22Rv1 (cell line): ENCODE data around the gene STBD1.
A peak's percentile ranks its signal among the peaks of the same experiment; 100 is the strongest.

ENCODE experiments used
- H3K27ac ChIP-seq: fragments of 450-650 bp; 2 replicates; pipeline ENCODE4 v1.5.1; 2017
- ZFX ChIP-seq: fragments of 450-650 bp; IDR thresholded peaks from 2 replicates; pipeline ENCODE4 v1.6.1; 2017; ENCODE audit warnings: antibody characterized with exemption, borderline replicate concordance
- TF ChIP-seq, protein P1 (sequence below): fragments of 450-650 bp; IDR thresholded peaks from 2 replicates; pipeline ENCODE4 v1.5.1; 2017; ENCODE audit warnings: mild to moderate bottlenecking

Gene STBD1

DNA sequence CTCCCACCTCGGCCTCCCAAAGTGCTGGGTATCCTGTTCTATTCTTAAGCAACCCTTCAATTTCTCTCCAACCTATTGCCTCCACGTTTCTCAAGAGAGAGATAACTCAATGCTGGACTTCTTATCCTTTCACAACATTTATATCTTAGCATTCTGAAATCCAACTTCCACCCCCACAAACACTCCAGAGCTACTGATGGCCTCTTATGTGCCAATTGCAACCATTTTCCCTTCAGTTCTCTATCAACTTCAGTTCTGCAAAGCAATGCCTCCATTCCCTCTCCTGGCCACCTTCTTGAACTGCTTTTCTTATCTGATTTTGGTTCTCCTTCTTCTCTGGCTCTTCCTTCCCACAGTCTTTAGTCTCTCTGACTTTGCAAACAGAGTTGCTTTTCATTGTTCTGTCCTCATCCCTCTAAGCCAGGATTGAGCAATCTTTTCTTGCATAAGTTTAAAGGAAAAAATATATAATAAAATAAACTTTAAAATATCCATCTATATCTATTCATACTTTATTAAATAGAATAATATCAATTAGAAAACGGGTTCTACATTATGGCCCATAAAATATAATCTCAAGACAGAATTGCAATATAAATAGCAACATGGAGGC lies 3.6 kb upstream of the STBD1 start:
- H3K27ac ChIP-seq, result no peak overlapping the region
- no peak for TF ChIP-seq ZFX
- TF ChIP-seq, protein P1, sequence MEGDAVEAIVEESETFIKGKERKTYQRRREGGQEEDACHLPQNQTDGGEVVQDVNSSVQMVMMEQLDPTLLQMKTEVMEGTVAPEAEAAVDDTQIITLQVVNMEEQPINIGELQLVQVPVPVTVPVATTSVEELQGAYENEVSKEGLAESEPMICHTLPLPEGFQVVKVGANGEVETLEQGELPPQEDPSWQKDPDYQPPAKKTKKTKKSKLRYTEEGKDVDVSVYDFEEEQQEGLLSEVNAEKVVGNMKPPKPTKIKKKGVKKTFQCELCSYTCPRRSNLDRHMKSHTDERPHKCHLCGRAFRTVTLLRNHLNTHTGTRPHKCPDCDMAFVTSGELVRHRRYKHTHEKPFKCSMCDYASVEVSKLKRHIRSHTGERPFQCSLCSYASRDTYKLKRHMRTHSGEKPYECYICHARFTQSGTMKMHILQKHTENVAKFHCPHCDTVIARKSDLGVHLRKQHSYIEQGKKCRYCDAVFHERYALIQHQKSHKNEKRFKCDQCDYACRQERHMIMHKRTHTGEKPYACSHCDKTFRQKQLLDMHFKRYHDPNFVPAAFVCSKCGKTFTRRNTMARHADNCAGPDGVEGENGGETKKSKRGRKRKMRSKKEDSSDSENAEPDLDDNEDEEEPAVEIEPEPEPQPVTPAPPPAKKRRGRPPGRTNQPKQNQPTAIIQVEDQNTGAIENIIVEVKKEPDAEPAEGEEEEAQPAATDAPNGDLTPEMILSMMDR, result no peak

DNA sequence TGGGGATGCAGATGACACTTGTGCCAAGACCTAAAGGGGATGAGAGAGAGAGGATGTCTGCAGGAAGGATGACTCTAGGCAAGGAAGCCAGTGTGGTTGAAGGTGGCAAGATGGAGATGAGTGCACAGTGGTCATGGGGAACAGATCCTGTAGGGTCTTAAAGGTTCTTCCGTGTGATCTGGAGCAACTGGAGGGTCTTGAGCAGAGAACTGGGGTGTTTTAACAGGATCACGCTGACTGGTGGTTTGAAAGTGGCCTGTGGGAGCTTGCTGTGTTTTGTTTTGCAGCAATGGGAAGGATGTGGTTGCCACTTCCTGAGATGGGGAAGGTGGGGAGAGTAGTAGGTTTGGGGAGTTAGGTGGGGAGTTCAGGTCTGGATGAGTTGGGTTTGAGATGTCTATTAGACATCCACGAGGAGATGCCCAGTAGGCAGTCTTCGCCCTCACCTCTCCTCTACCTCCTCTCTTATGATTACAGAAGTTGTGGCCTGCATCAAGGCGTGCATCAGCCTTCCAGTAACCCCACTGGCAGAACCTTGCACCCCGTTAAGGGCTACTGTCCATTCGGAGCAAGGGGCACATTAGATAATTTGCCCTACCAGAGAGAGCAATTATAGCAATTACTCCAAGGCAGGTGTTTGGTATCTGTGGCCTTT lies 1.4 kb upstream of the STBD1 start:
- H3K27ac ChIP-seq, result peak overlapping the region; percentile 89
- TF ChIP-seq, protein P1, result no peak
- no peak for TF ChIP-seq ZFX

DNA sequence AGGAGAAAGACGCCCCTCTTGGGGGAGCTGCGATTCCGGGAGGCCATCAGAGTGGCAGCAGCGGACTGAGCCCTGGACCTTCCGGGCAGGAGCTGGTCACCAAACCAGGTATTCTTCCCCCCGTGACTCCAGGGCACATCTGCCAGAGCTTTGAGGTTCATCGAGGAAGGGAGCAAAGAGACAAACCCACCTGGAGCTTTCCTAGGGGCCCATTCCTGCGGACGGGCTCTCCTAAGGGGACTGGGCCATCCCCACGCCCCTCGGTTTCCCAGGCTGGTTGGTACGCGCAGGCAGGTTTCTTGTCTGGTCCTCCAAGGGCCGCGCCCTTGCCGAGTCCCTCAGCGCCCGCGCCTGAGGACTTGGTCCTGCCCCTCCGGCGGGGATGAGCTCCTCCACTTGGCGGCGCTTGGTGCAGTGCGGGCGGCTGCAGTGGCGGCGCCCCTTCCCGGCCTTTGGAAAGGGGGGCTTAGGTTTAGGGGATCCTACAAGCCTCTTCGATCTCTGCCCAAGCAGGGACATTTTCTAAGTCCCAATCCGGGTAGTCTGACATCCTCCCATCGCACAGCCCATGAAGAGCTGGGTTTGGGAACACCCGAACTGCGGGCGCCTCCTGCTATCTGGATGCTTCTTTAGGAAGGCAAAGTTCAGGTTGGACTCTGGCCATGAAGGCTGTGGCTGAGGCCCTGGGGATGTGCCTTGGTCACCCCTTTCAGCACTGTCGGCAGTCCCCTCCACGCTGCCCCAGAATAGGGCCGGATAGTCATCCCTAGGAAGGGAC lies 538 bp downstream of the STBD1 start:
- peak overlapping the region; percentile 89 for H3K27ac ChIP-seq

DNA sequence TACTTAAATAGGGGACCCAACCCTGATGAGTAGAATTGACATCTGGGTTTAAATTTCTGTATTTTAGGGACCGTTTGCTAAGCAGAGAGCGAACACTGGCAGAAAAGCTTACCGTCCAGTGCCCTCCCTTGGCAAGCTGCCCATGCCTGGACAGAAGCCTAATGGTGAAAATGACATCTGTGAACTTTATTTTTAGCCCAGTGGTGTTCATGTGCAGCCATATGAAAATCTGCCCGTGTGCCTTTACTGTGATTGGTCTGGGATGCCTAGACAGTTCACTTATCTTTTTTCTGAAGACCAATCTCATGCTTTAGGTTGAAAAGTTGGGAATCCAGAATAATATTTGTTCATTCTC lies 1.1 kb downstream of the STBD1 start:
- TF ChIP-seq ZFX, result no peak
- TF ChIP-seq, protein P1, result no peak
- no peak overlapping the region for H3K27ac ChIP-seq

More for the DNA sequence above, 538 bp downstream of the STBD1 start:
- TF ChIP-seq, protein P1, result peak; percentile 76
- no peak for TF ChIP-seq ZFX

DNA sequence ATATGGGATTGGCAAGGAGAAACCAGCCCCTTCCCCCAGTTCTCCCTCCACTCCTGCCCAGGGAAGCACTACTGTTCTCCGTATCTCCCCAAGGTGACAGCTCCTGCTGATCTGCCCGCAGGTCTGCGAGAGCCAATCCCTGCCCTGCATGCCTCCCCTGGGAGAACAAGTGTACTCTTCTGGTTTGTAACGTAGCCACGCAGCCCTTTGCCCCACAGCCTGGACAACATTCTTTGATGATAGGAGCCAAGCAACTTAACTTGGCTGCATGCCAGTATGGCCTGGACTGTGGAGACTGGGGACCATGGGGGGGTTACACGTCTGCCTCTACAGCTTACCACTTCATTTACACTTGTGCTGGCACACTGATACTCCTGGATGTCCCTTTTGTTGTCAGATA lies 2.0 kb downstream of the STBD1 start:
- no peak overlapping the region for H3K27ac ChIP-seq

DNA sequence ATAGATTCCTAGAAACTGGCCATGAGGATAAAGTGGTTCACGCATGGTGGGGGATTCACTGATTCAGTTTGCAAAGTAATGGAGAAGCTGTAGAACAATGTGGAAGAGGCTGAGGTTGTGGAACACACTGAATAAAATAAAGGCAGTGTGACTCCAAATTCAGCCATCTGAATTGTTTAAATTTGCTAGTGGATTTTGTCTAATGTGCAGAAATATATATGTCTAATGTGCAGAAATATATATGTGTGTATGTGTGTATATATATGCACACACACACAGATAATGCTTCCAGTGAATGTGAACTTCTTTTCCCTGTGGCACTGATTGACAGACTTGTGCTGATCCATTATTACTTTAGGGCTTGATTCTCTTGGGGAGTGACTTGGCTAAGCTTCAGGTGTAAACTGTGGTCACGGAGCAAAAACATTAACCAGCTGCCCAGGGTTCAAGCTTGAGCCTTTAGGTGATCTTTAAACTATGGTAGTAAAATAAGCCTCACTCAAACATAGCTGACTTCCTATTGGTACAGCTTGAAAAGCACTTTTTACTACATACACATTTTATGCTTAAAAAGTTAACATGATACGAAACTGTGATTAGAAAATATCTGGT lies 3.5 kb downstream of the STBD1 start:
- H3K27ac ChIP-seq, result no peak overlapping the region
- no peak for TF ChIP-seq ZFX
- TF ChIP-seq, protein P1, result no peak

More for the DNA sequence above, 2.0 kb downstream of the STBD1 start:
- TF ChIP-seq ZFX, result no peak
- TF ChIP-seq, protein P1, result no peak
